ENCODE measurements around the gene FAM83E.
"Not testable (repeated sequence)": the region's sequence is repeated elsewhere in the genome, so short reads cannot be mapped to it uniquely, and the experiment has no call there.

The FAM83E gene

DNA sequence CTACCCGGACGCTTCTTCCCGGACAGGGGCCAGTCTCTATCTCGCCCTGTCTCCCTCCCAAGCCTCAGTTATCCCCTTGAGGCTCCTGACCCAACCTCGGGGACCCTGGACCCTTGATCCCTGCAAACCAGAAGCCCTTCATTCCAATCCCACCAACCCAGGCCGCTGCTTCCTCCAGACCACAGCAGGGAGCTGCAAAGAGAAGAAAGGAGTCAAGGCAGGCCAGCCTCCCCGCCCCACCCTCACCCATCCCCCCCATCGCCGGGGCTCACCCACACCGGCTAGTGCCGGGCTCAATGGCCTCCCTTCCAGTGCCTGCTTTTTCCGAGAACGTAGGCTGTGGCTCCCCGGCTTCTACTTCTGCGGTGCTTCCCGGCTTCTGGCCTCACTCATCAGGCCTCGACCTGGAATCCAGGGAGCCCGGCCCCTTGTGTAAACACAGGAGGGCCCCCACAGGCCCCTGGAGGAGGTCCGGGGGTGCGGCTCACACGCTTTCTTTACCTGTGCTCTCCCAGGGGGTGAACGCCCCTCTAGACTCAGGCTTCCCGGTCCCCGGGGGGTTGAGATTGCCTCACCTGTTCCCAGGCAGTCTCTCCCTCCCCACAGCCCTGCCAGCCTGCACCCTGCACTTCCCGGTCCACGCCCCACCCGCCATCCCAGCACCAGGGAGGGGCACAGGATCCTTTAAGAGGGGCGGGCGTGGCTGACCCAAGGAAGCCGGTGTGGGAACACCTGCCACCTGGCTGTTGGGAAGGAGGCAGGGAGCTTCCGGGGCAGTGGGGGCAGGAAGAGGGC is at the start of gene FAM83E:
Gene FAM83E, minus strand, starts transcription at position 641 of the 795 bp plus-strand sequence. CDS start 1,704 bp downstream, outside the sequence.
- no peak for DNase-seq

DNA sequence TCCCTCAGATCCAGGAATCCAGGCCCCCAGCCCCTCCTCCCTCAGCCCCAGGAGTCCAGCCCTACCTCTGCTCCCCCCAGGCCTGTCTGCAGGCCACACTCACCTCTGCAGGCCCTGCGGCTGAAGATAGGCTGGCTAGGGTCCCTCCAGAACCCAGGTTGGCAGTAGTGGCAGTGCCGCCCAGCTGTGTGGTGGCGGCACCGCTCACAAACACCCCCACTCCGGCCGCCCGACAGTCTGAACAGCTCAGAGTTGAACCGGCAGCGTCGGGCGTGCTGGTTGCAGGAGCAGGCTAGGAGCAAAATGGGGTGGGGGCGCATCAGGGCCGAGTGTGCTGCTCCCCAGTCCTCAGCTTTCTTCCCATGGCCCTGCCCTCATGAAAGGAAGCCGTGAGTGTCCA is 49.6 kb upstream of the FAM83E start:
- DNase-seq = no peak

DNA sequence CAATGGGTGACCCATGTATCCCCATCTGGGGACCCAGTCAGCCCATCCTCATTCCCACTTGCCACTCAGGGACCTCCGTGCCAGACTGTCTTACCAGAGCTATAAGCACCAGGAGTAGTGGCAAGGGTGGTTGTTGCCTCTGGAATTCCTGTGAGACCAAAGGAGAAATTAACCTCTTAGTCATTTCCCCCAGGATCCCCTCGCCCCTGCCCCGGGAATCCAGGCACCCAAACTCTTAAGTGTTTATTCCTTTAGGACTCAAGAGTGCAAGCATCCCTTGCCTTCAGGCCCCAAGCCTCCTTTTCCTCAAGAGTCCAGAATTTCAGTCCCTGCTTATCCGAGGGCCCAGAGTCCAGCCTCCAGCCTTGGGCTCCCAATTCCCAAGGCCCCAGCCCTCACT is 48.8 kb upstream of the FAM83E start:
- no peak for DNase-seq

DNA sequence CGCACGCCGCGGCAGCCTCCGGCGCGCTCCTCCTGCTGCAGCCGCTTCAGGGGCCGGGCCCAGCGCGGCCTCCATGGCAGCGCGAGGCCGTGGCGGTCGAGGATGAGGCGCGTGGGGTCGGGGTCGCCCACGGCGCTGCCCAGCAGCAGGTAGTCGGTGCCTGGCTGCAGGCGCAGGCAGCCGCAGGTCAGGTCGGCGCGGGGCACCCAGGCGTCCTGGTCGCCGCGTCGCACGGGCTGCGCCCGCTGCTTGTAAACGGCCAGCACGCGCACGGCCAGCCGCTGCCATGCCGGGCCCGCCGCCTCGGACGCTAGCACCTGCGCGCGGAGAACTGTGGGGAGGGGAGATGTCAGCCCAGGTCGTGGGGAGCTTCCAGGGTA is 46.8 kb upstream of the FAM83E start:
- no peak for DNase-seq

DNA sequence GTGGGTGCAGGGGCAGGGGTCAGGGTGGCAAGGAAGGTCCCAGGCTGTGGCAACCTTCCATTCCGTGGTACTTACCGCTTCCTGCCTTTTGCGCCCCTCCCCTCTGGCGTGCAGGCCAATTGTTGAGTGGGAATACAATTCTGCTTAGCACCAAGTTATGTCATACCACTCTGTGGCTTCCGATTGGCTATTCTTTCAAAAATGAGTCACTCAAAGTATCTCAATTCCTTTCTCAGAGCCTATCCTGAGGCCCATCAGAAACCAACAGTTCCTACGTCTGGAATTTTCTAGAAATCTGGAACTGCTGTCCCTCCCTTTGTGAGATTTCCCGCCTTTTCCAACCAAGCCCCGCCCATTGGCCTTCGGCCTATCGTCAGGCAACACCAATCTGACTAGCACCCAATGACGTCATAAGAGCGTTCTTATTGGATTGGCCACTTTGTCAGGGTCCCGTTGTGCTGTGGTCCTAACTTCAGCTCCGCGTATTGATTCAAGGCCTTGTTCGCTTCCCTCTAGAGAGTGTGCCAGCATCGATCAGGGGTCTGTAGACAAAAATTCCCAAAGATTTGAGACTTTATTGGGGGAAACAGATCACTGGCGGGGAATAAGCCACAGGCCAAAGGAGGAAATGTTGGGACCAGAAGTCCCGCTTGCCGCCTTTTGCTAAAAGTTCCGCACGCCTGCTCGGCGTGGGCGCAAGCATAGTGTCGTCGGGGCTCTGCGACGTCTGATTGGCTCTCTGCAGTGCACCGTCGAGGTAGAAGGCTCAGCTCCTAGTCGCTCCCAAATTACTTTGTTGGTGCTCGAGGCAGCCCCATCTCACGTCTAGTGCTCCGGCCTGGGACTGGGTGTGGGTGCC is 46.2 kb upstream of the FAM83E start:
- DNase-seq = peak; percentile 90

DNA sequence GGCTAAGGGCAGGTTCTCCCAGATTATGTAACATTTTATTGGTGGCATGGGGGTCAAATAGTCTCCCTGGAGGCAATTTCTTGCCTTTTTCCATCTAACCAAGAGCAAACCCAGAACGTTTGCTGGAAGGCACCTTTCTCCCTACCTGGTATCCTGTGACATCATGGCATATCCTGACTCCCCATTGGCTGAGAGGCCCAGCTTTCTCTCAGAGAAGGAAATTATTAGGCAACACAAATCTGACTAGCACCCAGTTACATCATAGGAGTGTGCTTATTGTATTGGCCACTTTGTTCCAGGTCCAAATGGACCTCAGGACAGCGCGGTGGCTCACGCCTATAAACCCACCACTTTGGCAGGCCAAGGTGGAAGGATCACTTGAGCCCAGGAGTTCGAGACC is 44.9 kb upstream of the FAM83E start:
- no peak for DNase-seq

DNA sequence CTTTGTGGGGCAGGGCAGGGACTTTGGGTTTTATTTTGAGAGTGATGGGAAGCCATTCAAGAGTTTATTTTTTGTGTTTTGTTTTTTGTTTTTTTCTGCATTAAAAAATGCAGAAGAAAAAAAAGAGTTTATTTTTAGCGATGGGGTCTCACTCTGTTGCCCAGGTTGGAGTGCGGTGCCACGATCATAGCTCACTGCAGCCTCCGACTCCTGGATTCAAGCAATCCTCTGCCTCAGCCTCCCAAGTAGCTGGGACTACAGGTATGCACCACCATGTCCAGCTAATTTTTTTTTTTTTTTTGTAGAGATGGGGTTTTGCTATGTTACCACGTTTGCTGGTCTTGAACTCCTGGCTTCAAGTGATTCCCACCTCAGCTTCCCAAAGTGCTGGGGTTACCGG is 43.6 kb upstream of the FAM83E start:
- DNase-seq = no peak

DNA sequence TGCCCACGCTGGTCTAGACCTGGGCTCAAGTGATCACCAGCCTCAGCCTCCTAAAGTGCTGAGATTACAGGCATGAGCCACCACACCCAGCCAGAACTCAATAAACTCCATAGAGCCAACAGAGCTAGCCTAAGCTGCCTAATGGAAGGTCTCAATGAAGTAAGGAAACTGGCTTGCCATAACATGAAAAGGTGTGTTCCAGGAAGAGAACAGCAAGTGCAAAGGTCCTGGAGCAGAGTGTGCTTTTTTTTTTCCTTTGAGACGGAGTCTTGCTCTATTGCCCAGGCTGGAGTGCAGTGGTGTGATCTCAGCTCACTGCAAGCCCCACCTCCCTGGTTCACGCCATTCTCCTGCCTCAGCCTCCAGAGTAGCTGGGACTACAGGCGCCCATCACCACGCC is 43.0 kb upstream of the FAM83E start:
- DNase-seq = not testable (repeated sequence)

DNA sequence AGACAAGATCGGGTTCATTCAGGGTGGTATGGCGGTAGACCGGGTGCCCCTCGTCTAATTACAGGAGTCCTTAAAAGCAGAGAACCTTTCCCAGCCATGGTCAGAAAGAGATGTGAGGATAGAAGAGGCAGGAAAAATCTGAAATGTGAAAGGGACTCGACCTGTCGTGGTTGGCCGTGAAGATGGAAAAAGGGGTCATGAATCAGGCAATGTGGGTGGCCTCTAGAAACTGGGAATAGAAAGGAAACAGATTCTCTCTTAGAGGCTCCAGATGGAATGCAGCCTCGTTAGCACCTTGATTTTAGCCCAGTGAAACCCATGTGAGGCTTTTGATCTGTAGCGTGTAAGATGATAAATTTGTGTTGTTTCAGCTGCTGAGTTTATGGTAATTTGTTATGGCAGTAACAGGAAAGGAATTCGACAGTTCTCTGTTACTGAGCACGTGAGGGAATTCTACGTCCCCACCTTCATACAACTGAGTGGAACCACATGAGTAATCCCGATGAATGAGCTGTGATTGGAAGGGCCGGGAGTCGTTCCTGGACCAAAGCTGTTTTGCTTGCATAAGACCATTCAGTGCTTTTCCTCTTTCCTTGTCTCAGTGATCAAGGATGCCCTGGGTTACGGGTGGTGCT is 42.1 kb upstream of the FAM83E start:
- DNase-seq = no peak

DNA sequence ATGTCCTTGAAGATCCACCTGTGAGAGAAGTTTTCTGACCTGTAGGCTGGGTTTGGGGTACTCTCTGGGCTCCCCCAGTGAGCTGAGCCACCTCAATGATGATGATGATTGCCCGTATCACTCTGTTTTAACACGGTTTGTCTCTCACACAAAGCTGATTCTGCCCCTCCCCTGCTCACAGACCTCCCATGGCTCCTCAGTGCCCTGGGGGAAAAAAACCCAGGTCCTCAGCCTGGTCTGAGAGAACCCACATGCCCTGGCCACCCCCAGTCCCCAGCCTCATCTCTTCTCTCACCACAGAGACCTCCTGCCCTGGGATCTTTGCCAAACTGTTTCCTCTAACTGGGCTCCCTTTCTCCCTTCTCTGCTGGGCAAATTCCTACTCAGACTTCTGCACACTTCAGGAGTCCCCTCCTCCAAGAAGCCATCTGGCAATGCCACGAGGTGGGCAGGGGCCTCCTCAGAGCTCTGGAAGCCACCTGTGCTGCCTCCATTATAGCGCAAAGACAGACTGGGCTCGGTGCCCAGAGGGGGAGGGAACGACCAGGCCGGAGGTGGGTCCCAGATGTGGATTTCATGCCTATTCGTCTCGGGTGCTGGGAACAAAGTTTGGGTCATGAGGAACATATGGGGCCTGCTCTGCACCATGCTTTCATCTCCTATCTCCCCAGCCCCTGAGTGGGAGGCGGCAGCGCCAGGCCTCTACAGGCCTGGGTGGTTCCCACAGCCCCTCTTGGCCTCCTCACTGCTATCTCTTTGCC is 39.6 kb upstream of the FAM83E start:
- no peak for DNase-seq

DNA sequence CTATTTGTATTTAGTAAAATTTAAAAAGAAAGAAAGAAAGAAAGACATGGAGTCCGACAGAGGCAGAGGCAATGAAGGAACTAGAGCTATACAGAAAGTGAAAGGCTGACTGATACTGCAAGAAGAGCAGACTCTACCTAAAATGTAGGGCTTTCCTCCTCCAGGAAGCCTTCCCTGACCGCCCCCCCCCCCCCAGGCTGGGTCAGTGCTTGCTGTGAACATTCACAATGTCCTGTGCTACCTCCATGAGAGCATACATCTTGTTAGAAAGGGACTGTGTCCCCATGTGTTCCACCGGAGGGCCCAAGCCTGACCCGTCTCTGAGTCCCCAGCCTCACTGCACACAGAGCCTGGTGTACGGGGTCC is 36.8 kb upstream of the FAM83E start:
- no peak for DNase-seq

DNA sequence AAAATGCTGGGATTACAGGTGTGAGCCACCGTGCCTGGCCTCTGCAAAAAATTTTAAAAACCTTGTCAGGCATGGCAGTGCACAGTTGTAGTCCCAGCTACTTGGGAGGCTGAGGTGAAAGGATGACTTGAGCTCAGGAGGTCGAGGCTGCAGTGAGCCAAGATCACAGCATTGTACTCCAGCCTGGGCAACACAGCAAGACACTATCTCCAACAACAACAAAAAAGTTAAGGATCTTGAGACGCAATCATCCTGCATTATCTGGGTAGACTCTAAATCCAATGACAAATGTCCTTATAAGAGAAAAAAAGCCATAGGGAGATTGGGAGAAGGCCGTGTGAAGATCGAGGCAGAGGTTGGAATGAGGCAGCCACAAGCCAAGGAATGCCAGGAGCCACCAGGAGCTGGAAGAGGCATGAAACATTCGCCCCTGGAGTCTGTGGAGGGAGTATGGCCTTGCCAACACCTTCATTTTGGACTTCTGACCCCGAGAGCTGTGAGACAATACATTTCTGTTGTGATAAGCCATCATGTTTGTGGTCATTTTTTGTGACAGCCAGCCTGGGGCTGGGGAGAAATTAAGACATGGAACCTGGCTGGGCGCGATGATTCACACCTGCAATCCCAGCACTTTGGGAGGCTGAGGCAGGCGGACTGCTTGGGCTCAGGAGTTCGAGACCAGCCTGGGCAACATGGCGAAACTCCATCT is 36.3 kb upstream of the FAM83E start:
- DNase-seq = no peak

DNA sequence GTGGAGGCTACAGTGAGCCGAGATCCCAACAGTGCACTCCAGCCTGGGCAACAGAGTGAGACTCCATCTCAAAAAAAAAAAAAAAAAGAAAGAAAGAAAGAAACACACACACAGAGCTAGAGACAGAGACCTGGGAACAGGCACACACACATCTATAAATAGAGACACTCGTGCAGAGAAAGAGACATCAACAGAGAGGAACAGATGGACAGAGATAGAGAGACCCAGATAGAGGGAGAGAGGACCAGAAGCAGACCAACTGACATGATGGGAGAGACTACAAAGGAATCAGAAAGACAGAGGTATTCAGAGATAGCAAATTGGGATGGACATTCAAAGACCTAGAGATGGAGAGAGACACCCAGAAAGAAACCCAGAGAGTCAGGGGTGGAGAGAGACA is 33.3 kb upstream of the FAM83E start:
- no peak for DNase-seq

DNA sequence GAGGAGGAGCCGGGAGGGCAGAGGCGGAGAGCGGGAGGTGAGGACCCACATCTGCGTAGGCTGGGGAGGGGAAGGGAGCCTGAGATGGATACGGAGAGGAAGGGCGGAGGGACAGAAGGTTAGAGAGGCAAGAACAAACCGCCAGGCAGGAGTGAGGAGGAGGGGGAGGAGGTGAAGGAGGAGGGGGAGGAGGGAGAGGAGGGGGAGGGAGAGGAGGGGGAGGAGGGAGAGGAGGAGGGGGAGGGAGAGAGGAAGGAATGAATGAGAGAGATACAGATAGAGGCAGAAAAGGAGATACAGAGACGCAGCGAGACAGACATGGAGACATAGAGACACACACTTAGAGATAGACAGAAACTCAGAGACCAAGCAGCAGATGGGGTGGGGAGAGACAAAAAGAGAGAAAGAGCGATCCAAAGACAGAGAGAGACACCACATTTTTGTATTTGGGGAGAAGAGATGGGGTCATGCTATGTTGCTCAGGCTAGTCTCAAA is 31.9 kb upstream of the FAM83E start:
- no peak for DNase-seq

DNA sequence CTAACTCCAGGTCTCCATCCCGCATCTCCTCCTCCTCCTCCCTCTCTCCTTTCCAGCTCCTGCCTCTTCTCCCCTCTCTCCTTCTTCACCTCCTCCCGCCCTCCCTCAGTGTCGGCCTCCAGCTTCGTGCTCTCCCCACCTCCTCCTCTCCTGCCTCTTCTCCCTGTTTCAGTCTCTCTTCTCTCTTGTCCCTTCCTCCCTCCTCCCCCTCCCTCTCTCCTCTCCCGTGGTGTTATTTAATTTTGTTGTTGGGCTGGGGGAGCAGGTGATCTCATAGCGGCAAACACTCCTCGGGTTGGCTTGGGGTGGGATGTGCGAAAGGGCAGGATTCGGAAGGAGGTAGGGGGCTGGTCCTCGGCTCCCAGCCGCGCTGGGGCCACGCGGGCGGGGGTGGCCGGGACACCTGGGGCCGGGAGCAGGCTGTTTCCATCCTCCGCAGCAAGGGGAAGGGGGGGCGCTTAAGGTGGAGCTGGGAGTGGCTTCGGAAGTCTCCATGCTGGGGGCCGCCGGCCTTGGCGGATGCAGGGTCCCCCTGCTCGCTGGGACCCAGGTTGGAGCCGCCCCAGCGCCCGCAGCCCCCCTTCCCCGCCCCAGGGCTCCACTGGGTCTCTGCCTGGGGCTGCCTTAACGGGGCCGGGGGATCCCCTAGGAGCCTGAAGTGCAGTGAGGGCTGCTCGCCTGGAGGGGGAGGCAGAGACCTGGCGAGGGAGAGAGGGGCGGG is 31.3 kb upstream of the FAM83E start, which contains the start of gene CA11:
Gene CA11, minus strand, starts transcription at position 187 of the 721 bp plus-strand sequence. CDS start 555 bp downstream, outside the sequence.
- DNase-seq = peak; percentile 94

DNA sequence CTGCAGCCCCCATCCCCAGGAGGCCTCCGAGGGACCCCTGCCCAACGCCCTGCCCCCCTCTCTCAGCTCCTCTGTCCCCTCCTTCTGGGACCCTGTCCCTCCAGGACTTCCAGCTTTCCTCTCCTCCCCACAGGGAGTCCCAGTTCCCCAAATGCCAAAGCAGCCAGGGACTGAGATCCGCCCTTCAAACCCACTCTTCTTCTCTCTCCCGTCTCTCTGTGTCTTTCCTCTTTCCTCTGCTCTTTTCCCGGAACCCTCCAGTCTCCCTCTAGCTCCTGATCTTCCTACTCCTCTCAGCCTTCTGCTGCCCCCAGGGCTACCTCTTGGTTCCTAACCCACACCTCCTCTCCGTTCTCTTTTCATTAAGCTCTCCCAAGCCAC is 30.7 kb upstream of the FAM83E start:
- no peak for DNase-seq

DNA sequence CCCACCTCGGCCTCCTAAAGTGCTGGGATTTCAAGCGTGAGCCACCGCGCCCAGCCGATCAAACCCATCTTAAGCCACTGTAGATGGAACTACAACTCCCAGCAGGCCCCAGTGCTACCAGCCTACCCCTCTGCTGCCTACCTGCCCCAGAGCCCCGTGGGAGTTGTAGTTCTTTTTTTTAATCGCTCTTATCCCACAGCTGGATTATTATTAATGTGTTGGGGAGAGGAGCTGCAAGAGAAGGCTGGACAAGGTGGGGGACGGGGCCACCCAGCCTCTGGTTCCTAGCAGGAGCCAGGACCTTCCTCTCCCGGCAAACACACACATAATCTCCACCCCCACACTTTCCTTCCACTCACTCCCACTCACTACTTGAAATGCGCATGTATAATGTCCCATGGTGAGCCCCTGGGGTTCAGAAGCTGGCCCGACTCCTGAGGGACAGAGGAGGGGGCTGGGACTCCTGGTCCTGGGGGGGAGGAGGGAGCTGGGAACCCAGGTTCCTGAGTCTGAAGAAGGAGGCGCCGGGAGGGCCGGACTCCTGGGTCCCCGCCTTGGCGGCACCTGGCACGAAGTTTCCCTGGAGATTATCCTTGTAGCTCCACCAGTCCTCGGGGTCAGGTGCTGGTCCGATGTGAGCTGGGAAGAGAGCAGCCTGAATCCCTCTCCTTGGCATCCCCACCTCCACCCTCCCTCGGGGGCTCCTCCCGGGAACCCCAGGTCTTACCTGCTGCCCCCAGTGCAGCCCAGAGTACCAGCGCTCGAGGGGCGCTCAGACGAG is 30.2 kb upstream of the FAM83E start:
- DNase-seq = peak; percentile 82

DNA sequence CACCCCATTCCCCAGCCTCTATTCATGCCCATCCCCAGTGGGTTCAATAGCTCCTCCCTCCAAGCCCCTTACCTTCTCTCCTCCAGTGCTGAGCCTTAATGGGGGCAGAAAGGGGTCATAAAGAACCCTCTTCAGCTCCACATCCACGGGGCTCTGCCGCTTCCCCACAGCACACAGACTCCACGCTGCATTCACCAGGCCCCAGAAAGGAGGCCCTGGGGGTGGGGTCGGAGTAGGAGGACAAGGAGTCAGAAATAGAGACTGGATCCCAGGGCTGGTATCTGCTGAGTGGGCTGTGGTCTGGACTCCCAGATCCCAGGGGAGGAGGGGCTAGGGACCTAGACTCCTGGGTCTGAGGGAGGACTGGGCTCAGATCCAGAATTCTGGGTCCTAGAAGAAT is 29.5 kb upstream of the FAM83E start:
- DNase-seq = no peak

DNA sequence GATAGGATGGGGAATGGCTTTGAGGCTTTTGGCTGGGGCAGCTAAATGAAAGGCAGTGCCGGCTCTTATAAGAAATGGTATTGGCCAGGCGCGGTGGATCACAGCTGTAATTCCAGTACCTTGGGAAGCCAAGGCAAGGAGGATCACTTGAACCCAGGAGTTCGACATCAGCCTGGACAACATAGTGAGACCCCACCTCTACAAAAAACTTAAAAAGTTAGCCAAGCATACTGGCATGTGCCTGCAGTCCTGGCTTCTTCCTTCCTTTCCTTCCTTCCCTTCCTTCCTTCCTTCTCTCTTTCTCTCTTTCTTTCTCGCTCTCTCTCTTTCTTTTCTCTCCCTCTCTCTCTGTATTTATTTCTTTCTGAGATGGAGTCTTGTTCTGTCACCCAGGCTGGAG is 28.0 kb upstream of the FAM83E start:
- no peak for DNase-seq

DNA sequence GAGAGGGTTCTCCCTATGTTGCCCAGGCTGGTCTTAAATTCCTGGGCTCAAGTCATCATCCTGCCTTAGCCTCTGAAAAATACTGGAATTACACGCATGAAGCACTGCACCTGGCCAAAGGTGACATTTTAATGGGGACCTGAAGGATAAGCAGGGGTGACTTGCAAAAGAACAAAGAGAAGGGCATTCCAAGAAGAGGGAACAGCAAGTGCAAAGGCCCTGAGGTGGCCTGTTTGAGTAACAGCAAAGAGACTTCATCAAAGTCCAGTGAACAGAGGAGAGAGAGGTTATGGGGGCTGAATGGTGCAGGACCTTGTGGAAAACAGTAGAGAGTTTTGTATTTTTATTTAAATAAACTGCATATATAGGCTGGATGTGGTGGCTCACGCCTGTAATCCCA is 27.0 kb upstream of the FAM83E start:
- no peak for DNase-seq

Measured in stimulated activated CD4-positive, alpha-beta T cell treated with anti-CD3 and anti-CD28 coated beads, Interleukin-15, amount 100 ng/mL, for 24 hours (primary cell).